Glutamatergic neuron (in vitro differentiated cells): ENCODE data around the gene DHRS7C. TPM values are rescaled to one million over a fixed set of nuclear protein-coding genes. Genes with fewer than 3 reads are reported as not detected.

Source experiments
- DNase-seq: peaks from one replicate; pipeline ENCODE4 v3.0.0; 2022
- H3K27ac Mint-ChIP-seq: one replicate; pipeline ENCODE4 v1.8.0; 2020; ENCODE audit warnings: mild to moderate bottlenecking, mixed read lengths, inconsistent platforms; ENCODE audit not compliant: unreplicated experiment
- H3K27me3 Mint-ChIP-seq: one replicate; pipeline ENCODE4 v1.8.0; 2020; ENCODE audit warnings: mild to moderate bottlenecking, moderate library complexity, mixed read lengths, inconsistent platforms; ENCODE audit not compliant: unreplicated experiment
- H3K36me3 Mint-ChIP-seq: one replicate; pipeline ENCODE4 v1.8.0; 2020; ENCODE audit warnings: mild to moderate bottlenecking, mixed read lengths, inconsistent platforms; ENCODE audit not compliant: unreplicated experiment
- H3K4me1 Mint-ChIP-seq: one replicate; pipeline ENCODE4 v1.8.0; 2020; ENCODE audit warnings: mild to moderate bottlenecking, low read depth, mixed read lengths, inconsistent platforms; ENCODE audit not compliant: unreplicated experiment
- H3K4me3 Mint-ChIP-seq: one replicate; pipeline ENCODE4 v1.8.0; 2020; ENCODE audit warnings: mild to moderate bottlenecking, mixed read lengths, inconsistent platforms; ENCODE audit not compliant: unreplicated experiment
- H3K9me3 Mint-ChIP-seq: one replicate; pipeline ENCODE4 v1.8.0; 2020; ENCODE audit warnings: mild to moderate bottlenecking, moderate library complexity, mixed read lengths, inconsistent platforms; ENCODE audit not compliant: unreplicated experiment
- CTCF ChIP-seq: fragments of 200-600 bp; sonication (generic); IDR thresholded peaks from one replicate; pipeline ENCODE4 v1.5.0; 2021; ENCODE audit not compliant: partially characterized antibody, unreplicated experiment
- total RNA-seq: library from RNA; stranded (reverse); fragmentation: NEBNext Ultra II Directional; extraction: Animal tissue kit (Norgen Biotek cat#: 25700); gene quantifications from one replicate; pipeline ENCODE4 v1.2.1, GENCODE V29; 2021; ENCODE audit not compliant: unreplicated experiment

DHRS7C gene
- total RNA-seq, 1 donor from 2014 or later: not detected

GRCh38 chr17:9830711-9831110 is 39.3 kb upstream of the DHRS7C start:
- DNase-seq: no peak
- Mint-ChIP-seq H3K9me3 (no peaks in the 10 kb centered on the region), H3K4me3 (no peak overlapping the region), H3K27me3 (no peaks in the 10 kb centered on the region), H3K4me1 (no peaks in the 10 kb centered on the region), H3K36me3 (no peaks in the 10 kb centered on the region), H3K27ac (no peak overlapping the region)
- no peak for TF ChIP-seq CTCF

GRCh38 chr17:9829343-9829742 is 38.0 kb upstream of the DHRS7C start:
- no peak for TF ChIP-seq CTCF
- Mint-ChIP-seq H3K36me3 (no peaks in the 10 kb centered on the region), H3K4me1 (no peaks in the 10 kb centered on the region), H3K9me3 (no peaks in the 10 kb centered on the region), H3K4me3 (no peak overlapping the region), H3K27me3 (no peaks in the 10 kb centered on the region), H3K27ac (no peak overlapping the region)
- no peak for DNase-seq

GRCh38 chr17:9828296-9829295 is 37.2 kb upstream of the DHRS7C start:
- no peaks in the 10 kb centered on the region for H3K27me3 Mint-ChIP-seq
- no peaks in the 10 kb centered on the region for H3K9me3 Mint-ChIP-seq
- H3K4me1 Mint-ChIP-seq: no peaks in the 10 kb centered on the region
- no peak for TF ChIP-seq CTCF
- no peak overlapping the region for H3K4me3 Mint-ChIP-seq
- DNase-seq: no peak
- no peaks in the 10 kb centered on the region for H3K36me3 Mint-ChIP-seq
- H3K27ac Mint-ChIP-seq: no peak overlapping the region

GRCh38 chr17:9825641-9826150 is 34.3 kb upstream of the DHRS7C start, which contains the start of gene GLP2R:
GLP2R (plus strand) TSS chr17:9825924; CDS start chr17:9826064, 140 bp downstream.
- no peak within 1 kb of the TSS for H3K4me3 Mint-ChIP-seq
- H3K36me3 Mint-ChIP-seq: no peaks in the 10 kb centered on the region
- H3K27me3 Mint-ChIP-seq: peaks cover 3% of the 10 kb centered on the region
- no peak for DNase-seq
- no peak within 1 kb of the TSS for H3K27ac Mint-ChIP-seq
- TF ChIP-seq CTCF: no peak
- H3K4me1 Mint-ChIP-seq: no peaks in the 10 kb centered on the region
- peaks cover 4% of the 10 kb centered on the region for H3K9me3 Mint-ChIP-seq
